RWPE1 (cell line): Measurements from ENCODE around the gene NLN.

Experiments used
- CTCF ChIA-PET: fragments of 350-600 bp; sonication (Branson Sonifier 250); formaldehyde crosslinking; extraction: SDS; loops from one replicate; lab custom pipeline; 2021; lab: Yijun Ruan, JAX
- POLR2A ChIA-PET: fragments of 400-600 bp; formaldehyde crosslinking; extraction: SDS; loops from one replicate; lab custom pipeline; 2020; ENCODE audit warnings: antibody characterized with exemption; ENCODE audit not compliant: low non-redundant PET; lab: Yijun Ruan, JAX
- DNase-seq: peaks from one replicate; pipeline ENCODE4 v3.0.0; 2012; ENCODE audit warnings: low spot score
- H3K27ac ChIP-seq: fragments of 450-650 bp; 2 replicates; pipeline ENCODE4 v1.5.1; 2017
- TF ChIP-seq, protein P1 (sequence below): fragments of 450-650 bp; conservative IDR thresholded peaks from 2 replicates; pipeline ENCODE4 v1.5.1; 2017; ENCODE audit warnings: low read depth, mild to moderate bottlenecking

NLN gene

DNA sequence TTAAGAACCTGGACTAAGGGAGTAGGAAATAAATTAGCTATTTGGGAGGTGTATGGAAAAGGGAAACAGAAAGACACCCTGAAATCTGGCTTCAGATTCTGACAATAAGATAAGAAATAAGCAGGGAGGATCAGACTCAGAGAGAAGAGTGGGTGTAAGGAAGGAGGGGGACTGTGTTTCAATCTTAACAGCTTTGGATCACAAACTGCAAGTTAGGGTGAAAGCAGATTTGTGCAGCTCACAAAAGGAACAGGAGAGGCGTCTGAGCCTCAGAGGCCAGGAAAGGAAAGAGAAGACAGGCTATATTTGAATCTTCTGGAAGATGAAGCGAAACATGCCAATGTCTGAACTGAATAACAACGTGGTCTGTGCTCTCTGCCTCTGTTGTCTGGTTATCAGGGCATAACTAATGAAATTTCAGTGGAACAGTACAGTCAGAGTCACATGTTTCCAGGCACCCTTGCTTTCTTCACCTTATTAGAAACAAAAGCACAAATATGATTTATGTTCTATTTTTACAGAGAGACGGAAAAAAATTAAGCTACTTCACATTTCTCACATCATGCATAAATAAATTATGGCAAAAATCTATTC, 26.7 kb upstream of the NLN start:
- DNase-seq, result no peak
- ChIA-PET POLR2A (interaction anchor here (0.6 kb wide), 1 partner anchor 191 kb away, joined by 7 read pairs; no protein-coding TSS in a partner anchor), CTCF (interaction anchor here (0.6 kb wide), 1 partner anchor 23 kb away, joined by 3 read pairs; no protein-coding TSS in a partner anchor)
- H3K27ac ChIP-seq, result no peak overlapping the region
- TF ChIP-seq, protein P1, sequence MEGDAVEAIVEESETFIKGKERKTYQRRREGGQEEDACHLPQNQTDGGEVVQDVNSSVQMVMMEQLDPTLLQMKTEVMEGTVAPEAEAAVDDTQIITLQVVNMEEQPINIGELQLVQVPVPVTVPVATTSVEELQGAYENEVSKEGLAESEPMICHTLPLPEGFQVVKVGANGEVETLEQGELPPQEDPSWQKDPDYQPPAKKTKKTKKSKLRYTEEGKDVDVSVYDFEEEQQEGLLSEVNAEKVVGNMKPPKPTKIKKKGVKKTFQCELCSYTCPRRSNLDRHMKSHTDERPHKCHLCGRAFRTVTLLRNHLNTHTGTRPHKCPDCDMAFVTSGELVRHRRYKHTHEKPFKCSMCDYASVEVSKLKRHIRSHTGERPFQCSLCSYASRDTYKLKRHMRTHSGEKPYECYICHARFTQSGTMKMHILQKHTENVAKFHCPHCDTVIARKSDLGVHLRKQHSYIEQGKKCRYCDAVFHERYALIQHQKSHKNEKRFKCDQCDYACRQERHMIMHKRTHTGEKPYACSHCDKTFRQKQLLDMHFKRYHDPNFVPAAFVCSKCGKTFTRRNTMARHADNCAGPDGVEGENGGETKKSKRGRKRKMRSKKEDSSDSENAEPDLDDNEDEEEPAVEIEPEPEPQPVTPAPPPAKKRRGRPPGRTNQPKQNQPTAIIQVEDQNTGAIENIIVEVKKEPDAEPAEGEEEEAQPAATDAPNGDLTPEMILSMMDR, result no peak

DNA sequence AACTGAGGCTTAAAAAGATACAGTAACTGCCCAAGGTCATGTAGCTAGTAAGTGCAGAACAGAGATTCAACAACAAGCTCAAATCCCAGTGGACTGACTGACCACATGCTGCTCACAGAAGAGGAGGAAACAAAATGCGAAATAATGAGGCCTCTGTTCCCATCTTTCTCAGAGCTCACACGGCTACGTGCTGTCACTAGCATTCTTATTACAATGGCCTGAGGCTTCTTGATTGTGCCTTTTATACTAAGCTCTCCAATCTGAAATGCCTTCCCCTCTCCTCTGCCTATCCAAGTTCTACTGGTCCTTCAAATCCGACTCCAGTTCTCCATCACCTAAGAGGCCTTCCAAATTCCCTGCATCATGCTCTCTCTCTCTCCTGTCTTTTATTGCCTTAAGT, 26.1 kb upstream of the NLN start:
- ChIA-PET CTCF (interaction anchor here (0.6 kb wide), 2 partner anchors 23 to 109 kb away, joined by 3 read pairs; no protein-coding TSS in a partner anchor), POLR2A (no interaction called here)
- DNase-seq, result no peak
- TF ChIP-seq, protein P1, result no peak
- no peak overlapping the region for H3K27ac ChIP-seq

- no peak for DNase-seq
- TF ChIP-seq, protein P1, result no peak
- ChIA-PET POLR2A (no interaction called here), CTCF (interaction anchor here (0.6 to 0.8 kb wide), 2 partner anchors 19 to 302 kb away, joined by 3 to 4 read pairs; no protein-coding TSS in a partner anchor)
- H3K27ac ChIP-seq, result no peak overlapping the region
Measured at GRCh38 chr5:65696892-65697291, 25.1 kb upstream of the NLN start.

- CTCF ChIA-PET, result interaction anchor here (0.5 kb wide), 1 partner anchor 325 kb away, joined by 3 read pairs; no protein-coding TSS in a partner anchor
- POLR2A ChIA-PET, result no interaction called here
- TF ChIP-seq, protein P1, result no peak
- no peak for DNase-seq
- H3K27ac ChIP-seq, result no peak overlapping the region
Measured at GRCh38 chr5:65699338-65699737, 22.7 kb upstream of the NLN start.

DNA sequence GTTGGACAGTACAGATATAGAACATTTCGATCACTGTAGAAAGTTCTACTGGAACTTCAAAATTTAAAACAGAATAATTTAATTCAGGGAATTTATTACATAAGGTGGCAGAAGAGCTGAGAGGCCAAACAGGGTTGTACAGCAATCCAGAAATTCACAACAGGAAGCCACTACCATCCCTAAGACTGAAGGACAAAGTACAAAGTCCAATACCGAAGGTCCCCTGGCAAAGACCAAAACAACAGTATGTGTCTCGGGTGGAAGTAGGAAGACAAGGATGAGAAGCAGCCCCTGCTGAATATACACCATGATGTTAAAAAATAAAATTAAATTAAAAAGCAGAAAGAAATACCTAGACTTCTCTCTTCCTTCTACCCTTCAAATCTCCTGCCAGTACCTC, 20.0 kb upstream of the NLN start:
- H3K27ac ChIP-seq, result no peak overlapping the region
- ChIA-PET CTCF (interaction anchor here (0.7 kb wide), 1 partner anchor 323 kb away, joined by 5 read pairs; no protein-coding TSS in a partner anchor), POLR2A (no interaction called here)
- DNase-seq, result no peak
- TF ChIP-seq, protein P1, result no peak

DNA sequence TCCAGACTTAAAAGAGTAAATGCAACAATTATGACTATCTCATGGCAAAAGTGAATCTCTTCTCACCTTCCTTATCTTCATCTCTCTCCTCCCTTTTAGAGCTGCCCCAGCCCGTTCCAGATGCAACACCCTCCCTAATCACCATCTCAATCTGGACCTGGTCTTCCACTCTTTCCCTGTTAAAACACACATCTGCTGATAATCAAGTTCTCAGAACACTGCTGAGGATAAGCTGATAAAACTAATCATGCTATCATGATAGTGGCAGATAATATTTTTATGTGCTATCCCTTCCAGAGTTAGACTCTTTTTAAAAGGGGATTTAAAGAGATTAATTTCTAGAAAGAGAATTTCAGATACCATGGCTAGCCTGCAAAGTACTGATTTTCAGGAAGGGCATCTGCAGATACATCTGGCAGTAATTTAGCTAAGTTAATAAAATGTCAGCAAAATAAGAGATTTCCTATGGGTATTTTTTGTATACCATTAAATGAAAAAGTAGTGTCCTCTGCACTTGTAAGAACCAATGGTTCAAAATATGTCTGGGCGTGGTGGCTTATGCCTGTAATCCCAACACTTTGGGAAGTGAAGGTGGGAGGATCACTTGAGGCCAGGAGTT, 17.3 kb upstream of the NLN start:
- ChIA-PET CTCF (no interaction called here), POLR2A (no interaction called here)
- H3K27ac ChIP-seq, result no peak overlapping the region
- DNase-seq, result no peak
- TF ChIP-seq, protein P1, result no peak
